Cardiac fibroblast (primary cell): ENCODE data around the gene TDRD1.

Experiments used
- DNase-seq, 2 donors: peaks; one replicate each; pipeline versions ENCODE4 v3.0.0 to v3.0.0-alpha.2; 2010; ENCODE audit warnings: low read depth in 2 of 2
- H3K4me3 ChIP-seq, 2 donors: replicated peaks in 1 of 2; 1 replicate in 1 of 2; 2 replicates in 1 of 2; pipeline ENCODE4 v1.5.1; 2011; ENCODE audit warnings: low read depth in 2 of 2, low read length in 2 of 2, mild to moderate bottlenecking in 2 of 2, moderate library complexity in 1 of 2
- TF ChIP-seq, protein P1 (sequence below): IDR thresholded peaks from one replicate; pipeline ENCODE4 v1.5.1; 2011; ENCODE audit warnings: low read depth, mild to moderate bottlenecking, low read length, inconsistent platforms

TDRD1 gene

DNA sequence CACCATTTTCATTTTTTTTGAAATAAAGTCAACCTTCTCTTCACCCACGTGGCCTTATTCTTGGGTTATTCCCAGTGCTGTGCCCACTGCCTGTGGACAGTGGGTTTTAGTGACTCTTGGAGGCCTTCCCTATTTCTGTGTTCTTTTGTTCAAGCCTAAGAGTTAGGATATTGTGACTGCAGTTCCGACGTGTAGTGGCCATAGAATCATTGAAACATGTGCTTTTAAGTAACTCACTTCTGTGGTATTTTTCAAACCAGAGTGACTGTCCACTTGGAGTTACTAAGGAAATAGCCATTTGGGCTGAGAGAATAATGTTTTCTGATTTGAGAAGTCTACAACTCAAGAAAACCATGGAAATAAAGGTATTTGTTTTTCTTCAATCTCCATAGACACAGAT, 23.7 kb downstream of the TDRD1 start:
- TF ChIP-seq, protein P1, sequence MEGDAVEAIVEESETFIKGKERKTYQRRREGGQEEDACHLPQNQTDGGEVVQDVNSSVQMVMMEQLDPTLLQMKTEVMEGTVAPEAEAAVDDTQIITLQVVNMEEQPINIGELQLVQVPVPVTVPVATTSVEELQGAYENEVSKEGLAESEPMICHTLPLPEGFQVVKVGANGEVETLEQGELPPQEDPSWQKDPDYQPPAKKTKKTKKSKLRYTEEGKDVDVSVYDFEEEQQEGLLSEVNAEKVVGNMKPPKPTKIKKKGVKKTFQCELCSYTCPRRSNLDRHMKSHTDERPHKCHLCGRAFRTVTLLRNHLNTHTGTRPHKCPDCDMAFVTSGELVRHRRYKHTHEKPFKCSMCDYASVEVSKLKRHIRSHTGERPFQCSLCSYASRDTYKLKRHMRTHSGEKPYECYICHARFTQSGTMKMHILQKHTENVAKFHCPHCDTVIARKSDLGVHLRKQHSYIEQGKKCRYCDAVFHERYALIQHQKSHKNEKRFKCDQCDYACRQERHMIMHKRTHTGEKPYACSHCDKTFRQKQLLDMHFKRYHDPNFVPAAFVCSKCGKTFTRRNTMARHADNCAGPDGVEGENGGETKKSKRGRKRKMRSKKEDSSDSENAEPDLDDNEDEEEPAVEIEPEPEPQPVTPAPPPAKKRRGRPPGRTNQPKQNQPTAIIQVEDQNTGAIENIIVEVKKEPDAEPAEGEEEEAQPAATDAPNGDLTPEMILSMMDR = no peak

DNA sequence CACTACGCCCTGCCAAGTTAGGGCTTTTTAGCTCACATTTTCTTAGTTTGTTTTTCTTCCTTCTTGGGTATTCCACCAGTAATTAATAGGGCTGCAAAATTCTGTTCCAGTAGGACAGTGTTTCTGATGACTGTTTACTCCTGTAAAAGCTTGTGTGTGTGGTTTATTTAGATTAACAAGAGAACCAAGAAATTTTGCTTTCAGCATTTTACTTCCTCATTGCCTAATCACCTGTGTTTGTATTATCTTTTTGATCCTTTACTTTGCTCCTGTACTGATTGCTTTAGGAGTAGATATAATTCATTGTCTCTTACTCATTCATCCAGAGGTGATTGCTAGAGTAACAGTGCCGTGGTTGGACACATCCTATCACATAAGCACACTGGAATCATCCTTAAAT, 27.7 kb downstream of the TDRD1 start:
- no peak for DNase-seq
- no peak overlapping the region for H3K4me3 ChIP-seq
- TF ChIP-seq, protein P1 = no peak

More for the DNA sequence above, 23.7 kb downstream of the TDRD1 start:
- H3K4me3 ChIP-seq = no peak overlapping the region
- DNase-seq = no peak

DNA sequence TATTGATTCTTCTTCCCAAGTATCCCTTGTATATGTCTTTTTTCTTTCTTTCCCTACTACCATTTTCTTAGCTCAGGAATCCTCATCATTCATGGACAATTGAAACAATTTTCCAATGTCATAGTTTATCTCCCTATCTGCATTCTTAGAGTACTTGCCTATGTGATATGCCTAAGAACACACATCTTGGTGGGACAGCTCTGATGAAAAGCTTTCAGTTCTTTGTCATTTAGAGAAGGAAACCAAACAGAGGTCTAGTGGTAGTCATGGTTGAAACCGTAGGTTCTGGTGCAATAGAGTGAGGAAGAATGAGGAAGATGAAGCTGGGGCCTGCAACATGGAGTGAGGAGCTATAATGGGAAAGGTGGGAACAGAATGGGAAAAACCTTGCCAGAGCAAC, 28.2 kb downstream of the TDRD1 start:
- TF ChIP-seq, protein P1 = no peak
- DNase-seq = no peak
- H3K4me3 ChIP-seq = no peak overlapping the region

DNA sequence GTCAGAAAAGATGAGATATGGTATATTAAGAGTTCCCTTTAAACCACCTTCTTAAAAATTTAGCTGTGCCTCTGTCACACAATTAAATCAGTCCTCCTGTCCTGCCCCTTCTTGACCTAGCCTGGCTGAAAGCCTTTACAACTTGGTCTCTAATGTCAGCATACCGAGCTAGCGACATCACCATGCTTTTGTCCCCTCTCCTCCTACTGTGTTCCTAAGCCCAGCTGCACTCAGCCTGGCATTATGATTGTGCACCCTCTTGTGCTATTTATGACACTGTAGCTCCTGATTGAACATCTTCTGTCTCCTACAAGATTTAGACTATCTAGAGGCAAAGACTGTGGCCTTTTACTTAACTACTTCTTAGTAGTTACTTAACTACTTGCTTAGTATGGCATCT, 29.2 kb downstream of the TDRD1 start:
- DNase-seq = no peak
- H3K4me3 ChIP-seq = no peak overlapping the region
- TF ChIP-seq, protein P1 = no peak

DNA sequence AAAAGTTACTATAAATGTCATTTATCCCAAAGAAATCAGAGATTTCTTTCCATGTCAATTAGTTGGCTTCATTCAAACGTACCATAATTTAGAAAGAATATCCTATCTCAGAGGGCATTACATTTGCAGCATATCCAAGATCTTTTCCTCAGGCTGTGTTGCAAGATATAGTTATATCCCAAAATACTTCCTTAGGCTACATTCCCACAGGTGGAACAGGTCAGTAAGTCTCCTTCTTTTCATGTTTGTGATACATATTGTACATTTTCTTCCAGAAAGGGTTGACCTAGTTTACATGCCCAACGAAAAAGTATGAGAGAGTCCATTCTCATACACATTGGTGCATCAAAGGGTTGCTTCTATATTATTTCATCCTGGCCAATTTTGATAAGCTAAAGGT, 33.0 kb downstream of the TDRD1 start:
- no peak overlapping the region for H3K4me3 ChIP-seq
- DNase-seq = no peak
- TF ChIP-seq, protein P1 = no peak

DNA sequence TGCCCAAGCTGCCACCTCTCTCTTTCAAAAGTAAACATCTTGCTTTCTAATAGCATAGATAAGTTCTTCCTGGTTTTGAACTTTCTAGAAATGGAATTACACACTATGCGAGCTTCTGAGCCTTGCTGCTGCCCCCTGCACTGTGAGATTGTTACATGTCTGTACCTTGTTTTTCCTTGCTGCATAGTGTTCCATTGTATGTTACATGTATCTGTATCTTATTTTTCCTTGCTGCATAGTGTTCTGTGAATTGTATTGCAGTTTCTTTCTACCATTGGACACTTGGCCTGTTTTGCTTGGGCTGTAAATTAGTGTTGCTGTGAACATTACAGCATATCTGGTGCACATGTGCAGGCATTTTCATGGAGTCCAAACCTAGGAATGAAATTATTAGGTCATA, 35.9 kb downstream of the TDRD1 start:
- H3K4me3 ChIP-seq = no peak overlapping the region
- DNase-seq = no peak
- TF ChIP-seq, protein P1 = no peak

DNA sequence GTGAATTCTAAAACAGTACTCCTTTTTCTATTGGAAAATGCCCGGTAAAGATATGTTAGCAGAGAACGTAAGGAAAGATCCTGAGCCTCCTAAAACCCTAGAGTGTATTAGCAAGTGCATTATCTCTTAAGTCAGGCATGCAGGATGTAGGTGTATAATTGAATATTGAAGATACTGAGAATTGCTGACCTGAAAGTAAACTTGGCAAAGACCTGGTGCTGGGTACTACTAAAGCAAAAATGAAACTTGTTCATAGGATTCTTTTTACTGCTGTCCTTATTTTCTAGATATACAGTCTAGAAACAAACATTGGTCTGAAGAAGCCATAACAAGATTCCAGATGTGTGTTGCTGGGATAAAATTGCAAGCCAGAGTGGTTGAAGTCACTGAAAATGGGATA, 41.1 kb downstream of the TDRD1 start:
- H3K4me3 ChIP-seq = no peak overlapping the region
- TF ChIP-seq, protein P1 = no peak
- DNase-seq = no peak
